Panc1 (cell line): ENCODE results near the gene SMAP1. TPM values are rescaled to one million over a fixed set of nuclear protein-coding genes. Genes with fewer than 3 reads are reported as not detected.

Experiments used
- ATAC-seq: fragments of 200-7000 bp; cut with Tn5 transposase; 2 replicates; pipeline ENCODE4 v1.9.1; 2020; ENCODE audit warnings: mild to moderate bottlenecking, moderate library complexity
- BruUV-seq: library from RNA; stranded (reverse); fragments of 400-500 nt; replicated peaks from 2 replicates; lab custom pipeline; 2021; lab: Mats Ljungman, UMichigan
- CTCF ChIA-PET: fragments of 300-600 bp; sonication (Branson Sonifier 250); formaldehyde crosslinking; loops from one replicate; lab custom pipeline; 2022; ENCODE audit warnings: antibody characterized with exemption; lab: Charles Lee
- POLR2A ChIA-PET: fragments of 300-600 bp; sonication (Branson Sonifier 250); formaldehyde crosslinking; loops from one replicate; lab custom pipeline; 2022; ENCODE audit warnings: antibody characterized with exemption; lab: Charles Lee
- DNase-seq: peaks from one replicate; pipeline ENCODE4 v3.0.0-alpha.2; 2010; ENCODE audit warnings: low read depth, low spot score
- H3K27ac ChIP-seq: 2 replicates; pipeline ENCODE4 v1.5.1; 2011; ENCODE audit warnings: mild to moderate bottlenecking, low read length, inconsistent platforms
- H3K27me3 ChIP-seq: fragments of 200-500 bp; sonication (Bioruptor generic); 2 replicates; pipeline ENCODE4 v1.6.0; 2014; ENCODE audit warnings: low read length, inconsistent platforms; ENCODE audit not compliant: control insufficient read depth, insufficient read depth
- H3K36me3 ChIP-seq: fragments of 200-500 bp; sonication (Bioruptor generic); 2 replicates; pipeline ENCODE4 v1.5.1; 2014; ENCODE audit warnings: inconsistent platforms, mild to moderate bottlenecking, low read length, moderate library complexity; ENCODE audit not compliant: control insufficient read depth, insufficient read depth
- H3K4me1 ChIP-seq: 2 replicates; pipeline ENCODE4 v1.5.1; 2011; ENCODE audit warnings: inconsistent platforms, mild to moderate bottlenecking, low read length, moderate library complexity; ENCODE audit not compliant: control insufficient read depth, insufficient read depth
- H3K4me3 ChIP-seq, 2 experiments: 2 replicates each; pipeline ENCODE4 v1.5.1; 2011 to 2012; ENCODE audit warnings: low read depth in 2 of 2, low read length in 2 of 2, mild to moderate bottlenecking in 2 of 2, inconsistent platforms in 1 of 2, moderate library complexity in 1 of 2
- H3K9me3 ChIP-seq: fragments of 200-500 bp; sonication (Bioruptor generic); 2 replicates; pipeline ENCODE4 v1.5.1; 2014; ENCODE audit warnings: low read depth, mild to moderate bottlenecking, inconsistent platforms, low read length, moderate library complexity; ENCODE audit not compliant: control insufficient read depth, insufficient read depth
- CTCF ChIP-seq: fragments of 450-650 bp; IDR thresholded peaks from 2 replicates; pipeline ENCODE4 v1.5.1; 2017; ENCODE audit warnings: mild to moderate bottlenecking
- POLR2AphosphoS5 ChIP-seq: IDR thresholded peaks from 2 replicates; pipeline ENCODE4 v1.6.1; 2012; ENCODE audit warnings: mild to moderate bottlenecking, low read depth, low read length, moderate library complexity
- REST ChIP-seq, 2 experiments: IDR thresholded peaks; 2 replicates each; pipeline ENCODE4 v1.6.1; 2011 to 2012; ENCODE audit warnings: low read depth in 2 of 2, control low read depth in 1 of 2, low read length in 1 of 2, mild to moderate bottlenecking in 1 of 2, moderate library complexity in 1 of 2; ENCODE audit not compliant: insufficient read depth in 1 of 2
- SIN3A ChIP-seq: IDR thresholded peaks from 2 replicates; pipeline ENCODE4 v1.6.1; 2012; ENCODE audit warnings: low read depth, mild to moderate bottlenecking, low read length, moderate library complexity, borderline replicate concordance; ENCODE audit not compliant: insufficient read depth
- TCF7L2 ChIP-seq: IDR thresholded peaks from 2 replicates; pipeline ENCODE4 v1.6.1; 2011; ENCODE audit warnings: mild to moderate bottlenecking, low read depth, low read length, inconsistent platforms
- in situ Hi-C: cut with HindIII; loops from 2 replicates; pipeline ENCODE4 v1.10.0; 2016; ENCODE audit warnings: low sequenced_read_pairs, low pct_unique_long_range_greater_than_20kb
- intact Hi-C: fragments of 100-400 bp; cut with micrococcal nuclease; formaldehyde crosslinking; loops from one replicate; pipeline ENCODE4 v1.10.0; 2022; ENCODE audit not compliant: unreplicated experiment
- total RNA-seq: library from RNA; stranded (reverse); gene quantifications from one replicate; pipeline ENCODE4 v1.2.1, GENCODE V29; 2021; ENCODE audit not compliant: unreplicated experiment

Gene SMAP1
- total RNA-seq, 1 experiment from 2014 or later = 41.9 TPM

GRCh38 chr6:70669133-70669532, 1.4 kb downstream of the SMAP1 start:
- no peak for DNase-seq
- ATAC-seq = no peak
- BruUV-seq = TSS peak; percentile 71
- Histone ChIP-seq H3K4me3 (peak overlapping the region; percentile 73 to 89; a peak in 3 of 4 replicates), H3K9me3 (no peaks in the 10 kb centered on the region), H3K36me3 (no peaks in the 10 kb centered on the region), H3K27ac (peak overlapping the region; percentile 85; the same call in 1 of the 2 replicates), H3K4me1 (peaks cover 36% of the 10 kb centered on the region), H3K27me3 (no peaks in the 10 kb centered on the region)
- TF ChIP-seq TCF7L2 (no peak), POLR2AphosphoS5 (no peak), CTCF (no peak), SIN3A (no peak)
- ChIA-PET CTCF (interaction anchor here (0.5 kb wide), 1 partner anchor 1966 kb away, joined by 3 read pairs; no protein-coding TSS in a partner anchor), POLR2A (no interaction called here)
- in situ Hi-C loops = no loop called here
- intact Hi-C loops = no loop called here

GRCh38 chr6:70672549-70672948, 4.9 kb downstream of the SMAP1 start:
- no peak for DNase-seq
- POLR2A ChIA-PET = interaction anchor here (0.6 kb wide), 1 partner anchor 283 kb away, joined by 3 read pairs; no protein-coding TSS in a partner anchor
- Histone ChIP-seq H3K4me1 (peaks cover 29% of the 10 kb centered on the region), H3K27ac (0 out of 2 replicates have a peak overlapping the region, but pooled peaks have one; percentile 9), H3K4me3 (no peak overlapping the region), H3K9me3 (no peaks in the 10 kb centered on the region), H3K36me3 (no peaks in the 10 kb centered on the region), H3K27me3 (no peaks in the 10 kb centered on the region)
- intact Hi-C loops = loop anchor here (5.0 kb wide), 1 partner anchor 105 kb away; the partner anchor contains the start of gene SDHAF4
- no TSS peak for BruUV-seq
- ATAC-seq = no peak
- TF ChIP-seq CTCF (no peak), TCF7L2 (no peak), REST (IDR thresholded peaks at IDR 0.05; ENCODE audit: insufficient read depth in 1 of 2, low read depth in 2 of 2, low read length in 1 of 2) (no peak), SIN3A (no peak), POLR2AphosphoS5 (no peak)
- in situ Hi-C loops = no loop called here
- CTCF ChIA-PET = no interaction called here
